GM23338 (cell line): ENCODE data around the gene P2RY8. TPM values are rescaled to one million over a fixed set of nuclear protein-coding genes. Genes with fewer than 3 reads are reported as not detected.

Source experiments
- ATAC-seq: fragments of 200-7000 bp; cut with Tn5 transposase; 3 replicates; pipeline ENCODE4 v1.9.1; 2020
- DNase-seq: peaks from one replicate; pipeline ENCODE4 v3.0.0-alpha.2; 2015; ENCODE audit warnings: low spot score
- H2AFZ ChIP-seq: fragments of 200-600 bp; sonication (generic); 2 replicates; pipeline ENCODE4 v1.8.0; 2016; ENCODE audit warnings: antibody characterized with exemption, mild to moderate bottlenecking, moderate library complexity
- H3F3A ChIP-seq: fragments of 200-600 bp; sonication (generic); replicated peaks from 2 replicates; pipeline ENCODE4 v1.8.0; 2017; ENCODE audit warnings: antibody characterized with exemption, mixed run types, low read depth
- H3K27ac ChIP-seq: fragments of 200-600 bp; sonication (generic); 2 replicates; pipeline ENCODE4 v1.6.1; 2016; ENCODE audit warnings: low read depth
- H3K27me3 ChIP-seq: fragments of 200-600 bp; sonication (generic); 2 replicates; pipeline ENCODE4 v1.8.0; 2016; ENCODE audit warnings: mild to moderate bottlenecking, mixed run types, moderate library complexity; ENCODE audit not compliant: insufficient read depth
- H3K36me3 ChIP-seq: fragments of 200-600 bp; sonication (generic); 2 replicates; pipeline ENCODE4 v1.8.0; 2016; ENCODE audit warnings: mild to moderate bottlenecking; ENCODE audit not compliant: insufficient read depth
- H3K4me1 ChIP-seq: fragments of 200-600 bp; sonication (generic); 2 replicates; pipeline ENCODE4 v1.8.0; 2016; ENCODE audit warnings: mild to moderate bottlenecking, moderate library complexity; ENCODE audit not compliant: insufficient read depth
- H3K4me2 ChIP-seq: fragments of 200-600 bp; sonication (generic); 2 replicates; pipeline ENCODE4 v1.7.1; 2017; ENCODE audit warnings: mixed run types
- H3K4me3 ChIP-seq: fragments of 200-600 bp; sonication (generic); 2 replicates; pipeline ENCODE4 v1.6.1; 2016; ENCODE audit warnings: mixed run types
- H3K79me2 ChIP-seq: fragments of 200-600 bp; sonication (generic); replicated peaks from 2 replicates; pipeline ENCODE4 v1.8.0; 2017; ENCODE audit warnings: mild to moderate bottlenecking; ENCODE audit not compliant: insufficient read depth
- H3K9me2 ChIP-seq: fragments of 200-600 bp; sonication (generic); 2 replicates; pipeline ENCODE4 v1.8.0; 2017; ENCODE audit not compliant: insufficient read depth
- H4K20me1 ChIP-seq: fragments of 200-600 bp; sonication (generic); replicated peaks from 2 replicates; pipeline ENCODE4 v1.8.0; 2017; ENCODE audit warnings: mild to moderate bottlenecking; ENCODE audit not compliant: insufficient read depth
- H3K27ac Mint-ChIP-seq: 2 replicates; pipeline ENCODE4 v1.8.0; 2020; ENCODE audit warnings: inconsistent platforms, mild to moderate bottlenecking, moderate library complexity, mixed read lengths
- H3K27me3 Mint-ChIP-seq: 3 replicates; pipeline ENCODE4 v1.8.0; 2022; ENCODE audit warnings: low read depth, mild to moderate bottlenecking, moderate library complexity, mixed read lengths, inconsistent platforms; ENCODE audit not compliant: insufficient read depth, poor library complexity
- H3K36me3 Mint-ChIP-seq: 3 replicates; pipeline ENCODE4 v1.8.0; 2021; ENCODE audit warnings: low read depth, mild to moderate bottlenecking, inconsistent platforms, moderate library complexity, mixed read lengths
- H3K4me1 Mint-ChIP-seq: 3 replicates; pipeline ENCODE4 v1.8.0; 2020; ENCODE audit warnings: mild to moderate bottlenecking, inconsistent platforms, mixed read lengths
- H3K4me3 Mint-ChIP-seq: 3 replicates; pipeline ENCODE4 v1.8.0; 2021; ENCODE audit warnings: moderate library complexity, mild to moderate bottlenecking, inconsistent platforms, mixed read lengths
- H3K9me3 Mint-ChIP-seq: 3 replicates; pipeline ENCODE4 v1.8.0; 2020; ENCODE audit warnings: moderate library complexity, mild to moderate bottlenecking, inconsistent platforms, mixed read lengths
- CREB1 ChIP-seq: fragments of 250-450 bp; sonication (Bioruptor Pico); IDR thresholded peaks from 2 replicates; pipeline ENCODE4 v1.5.0; 2020; ENCODE audit warnings: low read depth, mild to moderate bottlenecking, moderate library complexity
- CTCF ChIP-seq, 2 experiments: fragments of 200-600 bp in 1 of 2; sonication (generic) in 1 of 2; conservative IDR thresholded peaks; 2 replicates each; pipeline versions ENCODE4 v1.5.1 to v1.6.1; 2016 to 2017; ENCODE audit warnings: antibody characterized with exemption in 2 of 2, low read depth in 2 of 2, mild to moderate bottlenecking in 2 of 2, moderate library complexity in 1 of 2
- ETS1 ChIP-seq: IDR thresholded peaks from 2 replicates; pipeline ENCODE4 v1.6.1; 2016; ENCODE audit warnings: antibody characterized with exemption
- EZH2 ChIP-seq: fragments of 200-600 bp; sonication (generic); IDR thresholded peaks from one replicate; pipeline ENCODE4 v1.8.0; 2017; ENCODE audit warnings: antibody characterized with exemption, mild to moderate bottlenecking, low read depth; ENCODE audit not compliant: unreplicated experiment
- EZH2phosphoT487 ChIP-seq: fragments of 200-600 bp; sonication (generic); IDR thresholded peaks from one replicate; pipeline ENCODE4 v1.8.1; 2018; ENCODE audit warnings: antibody characterized with exemption; ENCODE audit not compliant: unreplicated experiment
- JUNB ChIP-seq: IDR thresholded peaks from one replicate; pipeline ENCODE4 v1.6.1; 2016; ENCODE audit warnings: antibody characterized with exemption; ENCODE audit not compliant: unreplicated experiment
- NANOG ChIP-seq: IDR thresholded peaks from 2 replicates; pipeline ENCODE4 v1.6.1; 2016; ENCODE audit warnings: antibody characterized with exemption, borderline replicate concordance
- POLR2AphosphoS5 ChIP-seq: IDR thresholded peaks from 2 replicates; pipeline ENCODE4 v1.6.1; 2016; ENCODE audit warnings: antibody characterized with exemption, low read depth
- REST ChIP-seq: IDR thresholded peaks from one replicate; pipeline ENCODE4 v1.6.1; 2018; ENCODE audit warnings: antibody characterized with exemption; ENCODE audit not compliant: unreplicated experiment
- STAT1 ChIP-seq: IDR thresholded peaks from one replicate; pipeline ENCODE4 v1.6.1; 2016; ENCODE audit warnings: antibody characterized with exemption; ENCODE audit not compliant: unreplicated experiment
- ZNF114 ChIP-seq: fragments of 250-450 bp; sonication (Bioruptor Pico); IDR thresholded peaks from 2 replicates; pipeline ENCODE4 v1.5.0; 2020; ENCODE audit warnings: mild to moderate bottlenecking, moderate library complexity
- ZNF331 ChIP-seq: fragments of 250-450 bp; sonication (Bioruptor Pico); IDR thresholded peaks from 2 replicates; pipeline ENCODE4 v1.5.0; 2020; ENCODE audit warnings: low read depth, mild to moderate bottlenecking, moderate library complexity
- ZNF462 ChIP-seq: fragments of 250-450 bp; sonication (Bioruptor Pico); IDR thresholded peaks from 2 replicates; pipeline ENCODE4 v1.5.0; 2020; ENCODE audit warnings: mild to moderate bottlenecking, moderate library complexity
- polyA plus RNA-seq: library from polyadenylated mRNA; unstranded; fragments of >200 nt; fragmentation: Nextera tagmentation; extraction: Ambion mirVana; gene quantifications from 2 replicates; pipeline ENCODE4 v1.2.1, GENCODE V29; 2016
- total RNA-seq: library from RNA; depleted of rRNA; stranded (reverse); fragments of >200 nt; shearing (Covaris generic); gene quantifications from 2 replicates; pipeline ENCODE4 v1.2.3, GENCODE V29; 2014

P2RY8 gene
- total and polyA plus RNA-seq, 2 experiments from 2014 or later = 0.24 TPM; not detected in 1

- no peaks in the 10 kb centered on the region for H3K9me2 ChIP-seq
- H3K27me3 ChIP-seq = no peaks in the 10 kb centered on the region
- H3K79me2 ChIP-seq = no peaks in the 10 kb centered on the region
- Mint-ChIP-seq H3K27ac (no peak overlapping the region), H3K36me3 (peaks cover 84% of the 10 kb centered on the region), H3K4me1 (peaks cover 8% of the 10 kb centered on the region), H3K4me3 (no peak overlapping the region), H3K27me3 (peaks cover 24% of the 10 kb centered on the region), H3K9me3 (peaks cover 73% of the 10 kb centered on the region)
- H4K20me1 ChIP-seq = peaks cover 6% of the 10 kb centered on the region; the same call in 1 of the 2 replicates
- TF ChIP-seq POLR2AphosphoS5 = no peak
- no peak for TF ChIP-seq EZH2phosphoT487
- TF ChIP-seq ETS1 = no peak
- TF ChIP-seq EZH2 = no peak
- no peak for TF ChIP-seq CREB1 (CRISPR knock-in tag)
- no peak for TF ChIP-seq ZNF462 (CRISPR knock-in tag)
- no peak for TF ChIP-seq CTCF (conservative IDR thresholded peaks at IDR 0.05; ENCODE audit: low read depth in 2 of 2)
- no peak for TF ChIP-seq JUNB
- no peak for TF ChIP-seq ZNF114 (CRISPR knock-in tag)
- no peak for TF ChIP-seq REST
- TF ChIP-seq STAT1 = no peak
- no peak for TF ChIP-seq ZNF331 (CRISPR knock-in tag)
- TF ChIP-seq NANOG = no peak
- no peak overlapping the region for H2AFZ ChIP-seq
- no peak overlapping the region for H3K4me2 ChIP-seq
- no peak for DNase-seq
- H3K4me3 ChIP-seq = no peak overlapping the region
- peaks cover 25% of the 10 kb centered on the region; the same call in 1 of the 2 replicates for H3F3A ChIP-seq
- ATAC-seq = no peak
- H3K27ac ChIP-seq = no peak overlapping the region
- no peaks in the 10 kb centered on the region for H3K4me1 ChIP-seq
- peaks cover 32% of the 10 kb centered on the region for H3K36me3 ChIP-seq
These were observed 113.8 kb downstream of the P2RY8 start for GRCh38 chrX:1423215-1423614.
